Suprapubic skin (tissue), 4 donors: Measurements from ENCODE around the gene ARF3.

ENCODE experiments used
- CTCF ChIP-seq, 2 donors: fragments of 200-600 bp in 1 of 2; fragments of 450-650 bp in 1 of 2; sonication (generic) in 1 of 2; IDR thresholded peaks; one replicate each; pipeline ENCODE4 v1.5.1; 2016 to 2019; ENCODE audit warnings: antibody characterized with exemption in 2 of 2, mild to moderate bottlenecking in 1 of 2, moderate library complexity in 1 of 2
- EP300 ChIP-seq: sonication (generic); formaldehyde crosslinking; IDR thresholded peaks from one replicate; pipeline ENCODE4 v1.6.1; 2017; ENCODE audit warnings: antibody characterized with exemption
- POLR2A ChIP-seq, 2 donors: fragments of 450-650 bp; IDR thresholded peaks; one replicate each; pipeline ENCODE4 v1.6.1; 2017; ENCODE audit warnings: antibody characterized with exemption in 2 of 2, mild to moderate bottlenecking in 2 of 2, moderate library complexity in 2 of 2
- POLR2AphosphoS5 ChIP-seq, 3 donors: sonication (generic); formaldehyde crosslinking; IDR thresholded peaks; one replicate each; pipeline ENCODE4 v1.6.1; 2017; ENCODE audit warnings: antibody characterized with exemption in 3 of 3

GRCh38 chr12:48985475-48985897, 28.2 kb upstream of the ARF3 start:
- TF ChIP-seq EP300 (no peak), CTCF (IDR thresholded peaks at IDR 0.05) (no peak), POLR2AphosphoS5 (IDR thresholded peaks at IDR 0.05) (no peak), POLR2A (IDR thresholded peaks at IDR 0.05) (no peak)
